WERI-Rb-1 (cell line): ENCODE data around the gene DNAH2.
A peak's percentile ranks its signal among the peaks of the same experiment; 100 is the strongest.

ENCODE experiments used
- DNase-seq: peaks from one replicate; pipeline ENCODE4 v3.0.0-alpha.2; 2020
- H3K27ac ChIP-seq: fragments of 250-450 bp; sonication (Bioruptor Pico); 2 replicates; pipeline ENCODE4 v1.5.1; 2020; ENCODE audit warnings: mild to moderate bottlenecking, moderate library complexity
- H3K27me3 ChIP-seq: fragments of 250-450 bp; sonication (Bioruptor Pico); 2 replicates; pipeline ENCODE4 v1.5.1; 2021; ENCODE audit warnings: mild to moderate bottlenecking, low read depth, moderate library complexity; ENCODE audit not compliant: insufficient read depth, severe bottlenecking
- H3K36me3 ChIP-seq: fragments of 250-450 bp; sonication (Bioruptor Pico); 2 replicates; pipeline ENCODE4 v1.5.1; 2020; ENCODE audit warnings: mild to moderate bottlenecking, moderate library complexity
- H3K4me3 ChIP-seq: 2 replicates; pipeline ENCODE4 v1.5.1; 2011; ENCODE audit warnings: low read depth, mild to moderate bottlenecking, control low read depth, low read length
- H3K9me3 ChIP-seq: fragments of 250-450 bp; sonication (Bioruptor Pico); 2 replicates; pipeline ENCODE4 v1.5.1; 2021; ENCODE audit warnings: mild to moderate bottlenecking, moderate library complexity; ENCODE audit not compliant: severe bottlenecking
- TF ChIP-seq, protein P1 (sequence below): IDR thresholded peaks from 2 replicates; pipeline ENCODE4 v1.5.1; 2011; ENCODE audit warnings: low read depth, mild to moderate bottlenecking, control low read depth, inconsistent platforms, low read length

DNAH2 gene

DNA sequence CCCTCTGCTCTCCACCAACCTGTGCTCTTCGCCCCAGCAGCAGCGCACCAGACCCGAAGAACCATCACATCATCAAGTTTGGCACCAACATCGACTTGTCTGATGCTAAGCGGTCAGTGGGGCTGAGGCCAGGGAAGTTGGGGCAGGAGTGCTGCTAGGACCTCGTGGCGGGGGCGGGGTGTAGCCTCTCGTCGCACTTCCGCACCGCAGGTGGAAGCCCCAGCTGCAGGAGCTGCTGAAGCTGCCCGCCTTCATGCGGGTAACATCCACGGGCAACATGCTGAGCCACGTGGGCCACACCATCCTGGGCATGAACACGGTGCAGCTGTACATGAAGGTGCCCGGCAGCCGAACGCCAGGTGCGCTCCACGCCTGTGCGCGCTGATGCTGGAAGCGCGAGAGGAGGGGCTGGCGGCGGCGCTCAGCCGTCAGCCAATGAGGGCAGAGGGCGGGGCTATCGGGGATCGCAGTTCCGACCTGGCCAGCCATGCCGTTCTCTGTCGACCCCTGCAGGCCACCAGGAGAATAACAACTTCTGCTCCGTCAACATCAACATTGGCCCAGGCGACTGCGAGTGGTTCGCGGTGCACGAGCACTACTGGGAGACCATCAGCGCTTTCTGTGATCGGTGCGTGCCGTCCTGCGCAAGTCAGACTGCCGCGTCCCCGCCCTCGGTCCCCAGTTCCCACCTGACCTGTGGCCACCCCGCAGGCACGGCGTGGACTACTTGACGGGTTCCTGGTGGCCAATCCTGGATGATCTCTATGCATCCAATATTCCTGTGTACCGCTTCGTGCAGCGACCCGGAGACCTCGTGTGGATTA, 134.1 kb downstream of the DNAH2 start:
- Histone ChIP-seq H3K27me3 (no peaks in the 10 kb centered on the region), H3K4me3 (no peak overlapping the region; the same call in 1 of the 2 replicates), H3K36me3 (peaks cover 57% of the 10 kb centered on the region), H3K27ac (0 out of 2 replicates have a peak overlapping the region, but pooled peaks have one; percentile 19), H3K9me3 (no peaks in the 10 kb centered on the region)
- TF ChIP-seq, protein P1, sequence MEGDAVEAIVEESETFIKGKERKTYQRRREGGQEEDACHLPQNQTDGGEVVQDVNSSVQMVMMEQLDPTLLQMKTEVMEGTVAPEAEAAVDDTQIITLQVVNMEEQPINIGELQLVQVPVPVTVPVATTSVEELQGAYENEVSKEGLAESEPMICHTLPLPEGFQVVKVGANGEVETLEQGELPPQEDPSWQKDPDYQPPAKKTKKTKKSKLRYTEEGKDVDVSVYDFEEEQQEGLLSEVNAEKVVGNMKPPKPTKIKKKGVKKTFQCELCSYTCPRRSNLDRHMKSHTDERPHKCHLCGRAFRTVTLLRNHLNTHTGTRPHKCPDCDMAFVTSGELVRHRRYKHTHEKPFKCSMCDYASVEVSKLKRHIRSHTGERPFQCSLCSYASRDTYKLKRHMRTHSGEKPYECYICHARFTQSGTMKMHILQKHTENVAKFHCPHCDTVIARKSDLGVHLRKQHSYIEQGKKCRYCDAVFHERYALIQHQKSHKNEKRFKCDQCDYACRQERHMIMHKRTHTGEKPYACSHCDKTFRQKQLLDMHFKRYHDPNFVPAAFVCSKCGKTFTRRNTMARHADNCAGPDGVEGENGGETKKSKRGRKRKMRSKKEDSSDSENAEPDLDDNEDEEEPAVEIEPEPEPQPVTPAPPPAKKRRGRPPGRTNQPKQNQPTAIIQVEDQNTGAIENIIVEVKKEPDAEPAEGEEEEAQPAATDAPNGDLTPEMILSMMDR = peak; percentile 98
- DNase-seq = peak; percentile 91

- Histone ChIP-seq H3K27ac (no peak overlapping the region), H3K36me3 (peaks cover 52% of the 10 kb centered on the region), H3K4me3 (no peak overlapping the region), H3K27me3 (no peaks in the 10 kb centered on the region), H3K9me3 (no peaks in the 10 kb centered on the region)
- DNase-seq = no peak
- TF ChIP-seq, protein P1 = no peak
Observed at GRCh38 chr17:7852262-7852670, 134.7 kb downstream of the DNAH2 start.

DNA sequence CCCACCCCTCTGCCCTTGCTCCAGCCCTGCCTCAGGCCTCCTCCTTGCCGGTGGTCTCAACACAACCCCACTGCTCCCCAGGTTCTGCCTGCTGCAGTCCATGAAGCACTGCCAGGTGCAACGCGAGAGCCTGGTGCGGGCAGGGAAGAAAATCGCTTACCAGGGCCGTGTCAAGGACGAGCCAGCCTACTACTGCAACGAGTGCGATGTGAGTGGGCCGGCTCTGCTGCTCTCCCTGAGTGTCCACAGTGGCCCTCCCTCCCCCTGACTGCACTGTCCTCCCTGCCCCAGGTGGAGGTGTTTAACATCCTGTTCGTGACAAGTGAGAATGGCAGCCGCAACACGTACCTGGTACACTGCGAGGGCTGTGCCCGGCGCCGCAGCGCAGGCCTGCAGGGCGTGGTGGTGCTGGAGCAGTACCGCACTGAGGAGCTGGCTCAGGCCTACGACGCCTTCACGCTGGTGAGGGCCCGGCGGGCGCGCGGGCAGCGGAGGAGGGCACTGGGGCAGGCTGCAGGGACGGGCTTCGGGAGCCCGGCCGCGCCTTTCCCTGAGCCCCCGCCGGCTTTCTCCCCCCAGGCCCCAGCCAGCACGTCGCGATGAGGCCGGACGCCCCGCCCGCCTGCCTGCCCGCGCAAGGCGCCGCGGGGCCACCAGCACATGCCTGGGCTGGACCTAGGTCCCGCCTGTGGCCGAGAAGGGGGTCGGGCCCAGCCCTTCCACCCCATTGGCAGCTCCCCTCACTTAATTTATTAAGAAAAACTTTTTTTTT, 135.6 kb downstream of the DNAH2 start:
- H3K9me3 ChIP-seq = no peaks in the 10 kb centered on the region
- no peak for DNase-seq
- TF ChIP-seq, protein P1 = no peak
- no peak overlapping the region for H3K27ac ChIP-seq
- H3K36me3 ChIP-seq = peaks cover 50% of the 10 kb centered on the region
- H3K4me3 ChIP-seq = no peak overlapping the region
- H3K27me3 ChIP-seq = no peaks in the 10 kb centered on the region

GRCh38 chr17:7853691-7854038, 136.1 kb downstream of the DNAH2 start:
- Histone ChIP-seq H3K27me3 (no peaks in the 10 kb centered on the region), H3K36me3 (peaks cover 48% of the 10 kb centered on the region), H3K27ac (no peak overlapping the region), H3K4me3 (no peak overlapping the region), H3K9me3 (no peaks in the 10 kb centered on the region)
- no peak for DNase-seq
- TF ChIP-seq, protein P1 = no peak

- Histone ChIP-seq H3K36me3 (peaks cover 44% of the 10 kb centered on the region), H3K27ac (no peak overlapping the region), H3K9me3 (no peaks in the 10 kb centered on the region), H3K4me3 (no peak overlapping the region), H3K27me3 (no peaks in the 10 kb centered on the region)
- TF ChIP-seq, protein P1 = no peak
- no peak for DNase-seq
Observed at GRCh38 chr17:7854078-7854777, 136.7 kb downstream of the DNAH2 start.
